ENCODE measurements around the gene RSRP1. TPM values are rescaled to one million over a fixed set of nuclear protein-coding genes. Genes with fewer than 3 reads are reported as not detected.

The RSRP1 gene
- total RNA-seq, 6 experiments from 2014 or later: 63.4 to 85.2 (median 81.6) TPM

DNA sequence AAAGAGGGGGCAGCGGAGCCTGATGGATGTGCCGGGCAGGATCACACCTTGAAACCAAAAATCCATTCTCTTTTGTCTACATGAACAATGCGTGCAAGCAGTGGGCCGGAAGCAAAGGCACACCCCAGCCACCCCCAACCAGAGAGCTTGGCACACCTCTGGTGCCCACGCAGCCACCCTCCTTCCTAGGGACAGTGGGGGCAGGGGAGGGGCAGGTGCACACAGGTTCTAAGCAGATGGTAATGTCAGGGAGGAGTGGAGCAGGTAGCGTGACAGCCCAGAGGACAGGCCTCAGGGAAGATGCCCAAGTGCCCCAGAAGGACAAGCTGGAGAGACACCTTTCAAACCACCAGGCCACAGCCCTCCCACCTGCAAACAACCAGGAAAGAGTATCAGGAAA lies 51.4 kb downstream of the RSRP1 start:
- peaks cover 56% of the 10 kb centered on the region for H3K27me3 Mint-ChIP-seq (ENCODE audit: insufficient read depth)

DNA sequence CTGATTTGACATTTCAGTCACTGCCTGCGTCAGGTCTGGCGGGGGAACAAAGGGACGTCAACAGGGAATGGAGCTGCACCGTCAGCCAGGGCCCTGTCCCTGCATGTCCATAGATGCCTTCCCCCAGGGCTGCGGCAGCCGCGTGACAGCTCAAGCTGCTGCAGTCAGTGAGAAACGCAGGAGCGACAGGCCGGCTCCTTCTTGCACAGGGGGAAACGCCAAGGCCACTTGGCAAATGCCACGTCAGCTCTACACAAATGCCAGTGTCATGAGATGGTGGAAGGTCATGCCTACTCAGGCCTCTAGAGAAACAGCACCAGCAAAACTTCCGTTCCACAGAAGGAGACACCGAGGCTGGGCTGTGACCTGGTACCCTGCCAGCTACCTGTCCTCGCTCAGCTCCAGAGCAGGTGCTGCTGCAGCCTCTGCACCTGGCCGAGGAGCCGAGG lies 52.7 kb downstream of the RSRP1 start:
- Mint-ChIP-seq H3K27ac (no peak overlapping the region), H3K9me3 (no peaks in the 10 kb centered on the region), H3K36me3 (ENCODE audit: low read depth) (no peaks in the 10 kb centered on the region), H3K4me3 (no peak overlapping the region), H3K27me3 (ENCODE audit: insufficient read depth) (peaks cover 54% of the 10 kb centered on the region), H3K4me1 (ENCODE audit: low read depth) (no peaks in the 10 kb centered on the region)
- DNase-seq: no peak
- TF ChIP-seq, protein P1, sequence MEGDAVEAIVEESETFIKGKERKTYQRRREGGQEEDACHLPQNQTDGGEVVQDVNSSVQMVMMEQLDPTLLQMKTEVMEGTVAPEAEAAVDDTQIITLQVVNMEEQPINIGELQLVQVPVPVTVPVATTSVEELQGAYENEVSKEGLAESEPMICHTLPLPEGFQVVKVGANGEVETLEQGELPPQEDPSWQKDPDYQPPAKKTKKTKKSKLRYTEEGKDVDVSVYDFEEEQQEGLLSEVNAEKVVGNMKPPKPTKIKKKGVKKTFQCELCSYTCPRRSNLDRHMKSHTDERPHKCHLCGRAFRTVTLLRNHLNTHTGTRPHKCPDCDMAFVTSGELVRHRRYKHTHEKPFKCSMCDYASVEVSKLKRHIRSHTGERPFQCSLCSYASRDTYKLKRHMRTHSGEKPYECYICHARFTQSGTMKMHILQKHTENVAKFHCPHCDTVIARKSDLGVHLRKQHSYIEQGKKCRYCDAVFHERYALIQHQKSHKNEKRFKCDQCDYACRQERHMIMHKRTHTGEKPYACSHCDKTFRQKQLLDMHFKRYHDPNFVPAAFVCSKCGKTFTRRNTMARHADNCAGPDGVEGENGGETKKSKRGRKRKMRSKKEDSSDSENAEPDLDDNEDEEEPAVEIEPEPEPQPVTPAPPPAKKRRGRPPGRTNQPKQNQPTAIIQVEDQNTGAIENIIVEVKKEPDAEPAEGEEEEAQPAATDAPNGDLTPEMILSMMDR (IDR thresholded peaks at IDR 0.05): no peak

More for the DNA sequence above, 51.4 kb downstream of the RSRP1 start:
- no peak overlapping the region for H3K27ac Mint-ChIP-seq
- H3K4me1 Mint-ChIP-seq (ENCODE audit: low read depth): no peaks in the 10 kb centered on the region
- no peak overlapping the region for H3K4me3 Mint-ChIP-seq
- no peak for DNase-seq
- TF ChIP-seq, protein P1 (IDR thresholded peaks at IDR 0.05): no peak
- H3K36me3 Mint-ChIP-seq (ENCODE audit: low read depth): no peaks in the 10 kb centered on the region
- H3K9me3 Mint-ChIP-seq: no peaks in the 10 kb centered on the region

- TF ChIP-seq, protein P1 (IDR thresholded peaks at IDR 0.05): no peak
- Mint-ChIP-seq H3K27ac (no peak overlapping the region), H3K36me3 (ENCODE audit: low read depth) (no peaks in the 10 kb centered on the region), H3K9me3 (no peaks in the 10 kb centered on the region), H3K4me1 (ENCODE audit: low read depth) (no peaks in the 10 kb centered on the region), H3K4me3 (no peak overlapping the region), H3K27me3 (ENCODE audit: insufficient read depth) (peaks cover 52% of the 10 kb centered on the region)
- DNase-seq: no peak
Measured at GRCh38 chr1:25194054-25194453, 53.2 kb downstream of the RSRP1 start.

- Mint-ChIP-seq H3K27me3 (ENCODE audit: insufficient read depth) (peaks cover 44% of the 10 kb centered on the region), H3K27ac (no peak overlapping the region), H3K9me3 (no peaks in the 10 kb centered on the region), H3K36me3 (ENCODE audit: low read depth) (no peaks in the 10 kb centered on the region), H3K4me1 (ENCODE audit: low read depth) (no peaks in the 10 kb centered on the region), H3K4me3 (no peak overlapping the region)
- TF ChIP-seq, protein P1 (IDR thresholded peaks at IDR 0.05): no peak
- DNase-seq: no peak
Measured at GRCh38 chr1:25193229-25193628, 54.0 kb downstream of the RSRP1 start.

Other genes with a start within 250 kb of the RSRP1 start
- gene SYF2, start 15.0 kb downstream of the RSRP1 start, total RNA-seq (2021; fragmentation: NEBNext Ultra II Directional; extraction: Animal tissue kit (Norgen Biotek cat#: 25700)): 10 to 100 TPM; 30.7 to 44.1 (median 34.4) TPM
- gene RHD, start 25.1 kb upstream of the RSRP1 start, total RNA-seq (2021; fragmentation: NEBNext Ultra II Directional; extraction: Animal tissue kit (Norgen Biotek cat#: 25700)): not detected
- gene TMEM50A, start 90.9 kb upstream of the RSRP1 start, total RNA-seq (2021; fragmentation: NEBNext Ultra II Directional; extraction: Animal tissue kit (Norgen Biotek cat#: 25700)): 100 to 1,000 TPM; 166 to 270 (median 254) TPM
- 1 to 10 TPM in 1 of 6 experiments, under 1 TPM in 5; 0.45 to 1.2 (median 0.54) TPM for gene RHCE, start 173.4 kb upstream of the RSRP1 start, total RNA-seq (2021; fragmentation: NEBNext Ultra II Directional; extraction: Animal tissue kit (Norgen Biotek cat#: 25700))
- 10 to 100 TPM; 13.7 to 15.1 (median 14.4) TPM for gene MACO1, start 183.4 kb upstream of the RSRP1 start, total RNA-seq (2021; fragmentation: NEBNext Ultra II Directional; extraction: Animal tissue kit (Norgen Biotek cat#: 25700))

Measured in HFFc6 (cell line).